Measurements from ENCODE around the gene DNAAF9.

DNAAF9 gene

DNA sequence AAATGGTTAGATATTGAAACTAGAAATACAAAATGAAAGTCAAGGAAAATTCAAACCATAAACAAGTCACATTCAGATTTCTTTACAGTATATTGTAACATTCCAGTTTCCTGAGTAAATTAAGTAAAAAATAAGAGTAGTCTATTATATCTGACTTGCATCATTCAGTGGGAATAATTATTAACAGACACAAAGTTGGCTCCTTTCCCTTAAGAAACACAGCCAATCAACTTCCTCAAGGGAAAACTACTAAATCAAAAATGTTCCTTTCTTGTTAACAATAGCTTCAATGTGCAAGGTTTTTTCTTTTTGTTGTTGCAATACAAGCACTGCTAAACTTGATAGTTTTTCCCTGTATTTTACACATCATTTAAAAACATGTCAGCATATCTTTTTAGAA lies 33.2 kb downstream of the DNAAF9 start:
- ATAC-seq (ENCODE audit: low read depth), result no peak
- H3K27me3 ChIP-seq (ENCODE audit: insufficient read depth, poor library complexity, severe bottlenecking), result no peaks in the 10 kb centered on the region
- H3K27ac ChIP-seq (ENCODE audit: poor library complexity, severe bottlenecking), result no peak overlapping the region
- TF ChIP-seq, protein P1, sequence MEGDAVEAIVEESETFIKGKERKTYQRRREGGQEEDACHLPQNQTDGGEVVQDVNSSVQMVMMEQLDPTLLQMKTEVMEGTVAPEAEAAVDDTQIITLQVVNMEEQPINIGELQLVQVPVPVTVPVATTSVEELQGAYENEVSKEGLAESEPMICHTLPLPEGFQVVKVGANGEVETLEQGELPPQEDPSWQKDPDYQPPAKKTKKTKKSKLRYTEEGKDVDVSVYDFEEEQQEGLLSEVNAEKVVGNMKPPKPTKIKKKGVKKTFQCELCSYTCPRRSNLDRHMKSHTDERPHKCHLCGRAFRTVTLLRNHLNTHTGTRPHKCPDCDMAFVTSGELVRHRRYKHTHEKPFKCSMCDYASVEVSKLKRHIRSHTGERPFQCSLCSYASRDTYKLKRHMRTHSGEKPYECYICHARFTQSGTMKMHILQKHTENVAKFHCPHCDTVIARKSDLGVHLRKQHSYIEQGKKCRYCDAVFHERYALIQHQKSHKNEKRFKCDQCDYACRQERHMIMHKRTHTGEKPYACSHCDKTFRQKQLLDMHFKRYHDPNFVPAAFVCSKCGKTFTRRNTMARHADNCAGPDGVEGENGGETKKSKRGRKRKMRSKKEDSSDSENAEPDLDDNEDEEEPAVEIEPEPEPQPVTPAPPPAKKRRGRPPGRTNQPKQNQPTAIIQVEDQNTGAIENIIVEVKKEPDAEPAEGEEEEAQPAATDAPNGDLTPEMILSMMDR (IDR thresholded peaks at IDR 0.05; ENCODE audit: poor library complexity, severe bottlenecking), result no peak
- H3K4me3 ChIP-seq (ENCODE audit: severe bottlenecking), result no peak overlapping the region
- H3K4me1 ChIP-seq (ENCODE audit: insufficient read depth, poor library complexity, severe bottlenecking), result no peaks in the 10 kb centered on the region
- H3K9me3 ChIP-seq (ENCODE audit: severe bottlenecking), result no peaks in the 10 kb centered on the region
- H3K36me3 ChIP-seq (ENCODE audit: low read depth), result peaks cover 70% of the 10 kb centered on the region
- DNase-seq (ENCODE audit: low spot score), result no peak

GRCh38 chr20:3371754-3372153 lies 35.7 kb downstream of the DNAAF9 start:
- H3K27ac ChIP-seq (ENCODE audit: poor library complexity, severe bottlenecking), result no peak overlapping the region
- H3K36me3 ChIP-seq (ENCODE audit: low read depth), result peaks cover 61% of the 10 kb centered on the region

GRCh38 chr20:3367089-3367488 lies 40.4 kb downstream of the DNAAF9 start:
- TF ChIP-seq, protein P1 (IDR thresholded peaks at IDR 0.05; ENCODE audit: poor library complexity, severe bottlenecking), result no peak
- no peaks in the 10 kb centered on the region for H3K9me3 ChIP-seq (ENCODE audit: severe bottlenecking)
- ATAC-seq (ENCODE audit: low read depth) (no peak), DNase-seq (ENCODE audit: low spot score) (no peak)
- peaks cover 28% of the 10 kb centered on the region for H3K36me3 ChIP-seq (ENCODE audit: low read depth)
- no peak overlapping the region for H3K27ac ChIP-seq (ENCODE audit: poor library complexity, severe bottlenecking)
- no peak overlapping the region for H3K4me3 ChIP-seq (ENCODE audit: severe bottlenecking)
- H3K4me1 ChIP-seq (ENCODE audit: insufficient read depth, poor library complexity, severe bottlenecking), result no peaks in the 10 kb centered on the region
- H3K27me3 ChIP-seq (ENCODE audit: insufficient read depth, poor library complexity, severe bottlenecking), result no peaks in the 10 kb centered on the region

More at GRCh38 chr20:3371754-3372153, 35.7 kb downstream of the DNAAF9 start:
- TF ChIP-seq, protein P1 (IDR thresholded peaks at IDR 0.05; ENCODE audit: poor library complexity, severe bottlenecking), result no peak
- no peak for DNase-seq (ENCODE audit: low spot score)
- no peak for ATAC-seq (ENCODE audit: low read depth)
- Histone ChIP-seq H3K4me1 (ENCODE audit: insufficient read depth, poor library complexity, severe bottlenecking) (no peaks in the 10 kb centered on the region), H3K27me3 (ENCODE audit: insufficient read depth, poor library complexity, severe bottlenecking) (no peaks in the 10 kb centered on the region), H3K4me3 (ENCODE audit: severe bottlenecking) (no peak overlapping the region), H3K9me3 (ENCODE audit: severe bottlenecking) (no peaks in the 10 kb centered on the region)

- no peaks in the 10 kb centered on the region for H3K9me3 ChIP-seq (ENCODE audit: severe bottlenecking)
- no peaks in the 10 kb centered on the region for H3K4me1 ChIP-seq (ENCODE audit: insufficient read depth, poor library complexity, severe bottlenecking)
- H3K27me3 ChIP-seq (ENCODE audit: insufficient read depth, poor library complexity, severe bottlenecking), result no peaks in the 10 kb centered on the region
- TF ChIP-seq, protein P1 (IDR thresholded peaks at IDR 0.05; ENCODE audit: poor library complexity, severe bottlenecking), result no peak
- peaks cover 18% of the 10 kb centered on the region for H3K36me3 ChIP-seq (ENCODE audit: low read depth)
- DNase-seq (ENCODE audit: low spot score) (no peak), ATAC-seq (ENCODE audit: low read depth) (no peak)
- H3K4me3 ChIP-seq (ENCODE audit: severe bottlenecking), result no peak overlapping the region
- no peak overlapping the region for H3K27ac ChIP-seq (ENCODE audit: poor library complexity, severe bottlenecking)
Observed at GRCh38 chr20:3364323-3365013, 43.0 kb downstream of the DNAAF9 start.

- ATAC-seq (ENCODE audit: low read depth) (no peak), DNase-seq (ENCODE audit: low spot score) (no peak)
- TF ChIP-seq, protein P1 (IDR thresholded peaks at IDR 0.05; ENCODE audit: poor library complexity, severe bottlenecking), result no peak
- no peak overlapping the region for H3K4me3 ChIP-seq (ENCODE audit: severe bottlenecking)
- H3K4me1 ChIP-seq (ENCODE audit: insufficient read depth, poor library complexity, severe bottlenecking), result no peaks in the 10 kb centered on the region
- peaks cover 31% of the 10 kb centered on the region for H3K36me3 ChIP-seq (ENCODE audit: low read depth)
- no peaks in the 10 kb centered on the region for H3K27me3 ChIP-seq (ENCODE audit: insufficient read depth, poor library complexity, severe bottlenecking)
- no peaks in the 10 kb centered on the region for H3K9me3 ChIP-seq (ENCODE audit: severe bottlenecking)
- no peak overlapping the region for H3K27ac ChIP-seq (ENCODE audit: poor library complexity, severe bottlenecking)
Observed at GRCh38 chr20:3360752-3361151, 46.7 kb downstream of the DNAAF9 start.
